Ishikawa (cell line): ENCODE measurements around the gene SLC30A10.

Source experiments
- FOXM1 ChIP-seq: IDR thresholded peaks from 2 replicates; pipeline ENCODE4 v1.6.1; 2012; ENCODE audit warnings: low read depth, borderline replicate concordance
- RAD21 ChIP-seq: IDR thresholded peaks from 2 replicates; pipeline ENCODE4 v1.6.1; 2012; ENCODE audit warnings: low read depth
- TF ChIP-seq, protein P1 (sequence below): IDR thresholded peaks from 2 replicates; pipeline ENCODE4 v1.6.1; 2012
- TF ChIP-seq, protein P2 (sequence below): IDR thresholded peaks from 2 replicates; pipeline ENCODE4 v1.6.1; 2012; ENCODE audit warnings: low read depth, mild to moderate bottlenecking

DNA sequence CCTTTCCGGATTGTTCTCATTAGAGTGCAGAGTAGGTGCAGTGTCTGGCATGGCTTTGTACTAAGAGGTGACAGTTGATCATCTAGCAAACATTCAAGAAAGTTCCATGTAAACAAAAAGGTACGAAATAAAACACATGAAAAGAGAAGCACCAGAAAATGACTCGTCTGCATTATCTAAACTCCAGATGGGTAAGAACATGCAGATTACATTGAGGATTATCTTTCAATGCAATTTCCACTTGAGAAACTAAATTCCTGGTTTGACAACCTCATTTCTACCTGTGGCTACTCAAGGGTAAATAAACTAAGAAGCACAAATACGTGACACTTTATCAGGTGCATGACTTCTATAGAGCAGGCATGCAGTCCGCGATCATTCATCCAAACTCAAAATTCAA is 17.6 kb downstream of the SLC30A10 start:
- TF ChIP-seq, protein P1, sequence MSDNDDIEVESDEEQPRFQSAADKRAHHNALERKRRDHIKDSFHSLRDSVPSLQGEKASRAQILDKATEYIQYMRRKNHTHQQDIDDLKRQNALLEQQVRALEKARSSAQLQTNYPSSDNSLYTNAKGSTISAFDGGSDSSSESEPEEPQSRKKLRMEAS = no peak
- no peak for TF ChIP-seq FOXM1
- TF ChIP-seq, protein P2, sequence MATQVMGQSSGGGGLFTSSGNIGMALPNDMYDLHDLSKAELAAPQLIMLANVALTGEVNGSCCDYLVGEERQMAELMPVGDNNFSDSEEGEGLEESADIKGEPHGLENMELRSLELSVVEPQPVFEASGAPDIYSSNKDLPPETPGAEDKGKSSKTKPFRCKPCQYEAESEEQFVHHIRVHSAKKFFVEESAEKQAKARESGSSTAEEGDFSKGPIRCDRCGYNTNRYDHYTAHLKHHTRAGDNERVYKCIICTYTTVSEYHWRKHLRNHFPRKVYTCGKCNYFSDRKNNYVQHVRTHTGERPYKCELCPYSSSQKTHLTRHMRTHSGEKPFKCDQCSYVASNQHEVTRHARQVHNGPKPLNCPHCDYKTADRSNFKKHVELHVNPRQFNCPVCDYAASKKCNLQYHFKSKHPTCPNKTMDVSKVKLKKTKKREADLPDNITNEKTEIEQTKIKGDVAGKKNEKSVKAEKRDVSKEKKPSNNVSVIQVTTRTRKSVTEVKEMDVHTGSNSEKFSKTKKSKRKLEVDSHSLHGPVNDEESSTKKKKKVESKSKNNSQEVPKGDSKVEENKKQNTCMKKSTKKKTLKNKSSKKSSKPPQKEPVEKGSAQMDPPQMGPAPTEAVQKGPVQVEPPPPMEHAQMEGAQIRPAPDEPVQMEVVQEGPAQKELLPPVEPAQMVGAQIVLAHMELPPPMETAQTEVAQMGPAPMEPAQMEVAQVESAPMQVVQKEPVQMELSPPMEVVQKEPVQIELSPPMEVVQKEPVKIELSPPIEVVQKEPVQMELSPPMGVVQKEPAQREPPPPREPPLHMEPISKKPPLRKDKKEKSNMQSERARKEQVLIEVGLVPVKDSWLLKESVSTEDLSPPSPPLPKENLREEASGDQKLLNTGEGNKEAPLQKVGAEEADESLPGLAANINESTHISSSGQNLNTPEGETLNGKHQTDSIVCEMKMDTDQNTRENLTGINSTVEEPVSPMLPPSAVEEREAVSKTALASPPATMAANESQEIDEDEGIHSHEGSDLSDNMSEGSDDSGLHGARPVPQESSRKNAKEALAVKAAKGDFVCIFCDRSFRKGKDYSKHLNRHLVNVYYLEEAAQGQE = no peak
- no peak for TF ChIP-seq RAD21
